Endothelial cell of umbilical vein (primary cell): ENCODE measurements around the gene FAM210A. TPM values are rescaled to one million over a fixed set of nuclear protein-coding genes. Genes with fewer than 3 reads are reported as not detected.

Source experiments
- BruUV-seq: library from RNA; stranded (reverse); fragments of 400-500 nt; replicated peaks from 2 replicates; lab custom pipeline; 2021; lab: Mats Ljungman, UMichigan
- CTCF ChIA-PET: fragments of 300-600, 350-600 bp; sonication (Branson Sonifier 250); formaldehyde crosslinking; loops from one replicate; lab custom pipeline; 2021; ENCODE audit warnings: antibody characterized with exemption, inconsistent platforms; lab: Charles Lee
- POLR2A ChIA-PET: fragments of 300-600, 350-600 bp; sonication (Branson Sonifier 250); formaldehyde crosslinking; loops from one replicate; lab custom pipeline; 2021; ENCODE audit warnings: antibody characterized with exemption, inconsistent platforms; lab: Charles Lee
- DNase-seq: peaks from one replicate; pipeline ENCODE4 v3.0.0-alpha.2; 2011; ENCODE audit warnings: low read depth, low spot score
- FAIRE-seq: peaks from 2 replicates; lab custom pipeline; 2011; peaks lifted over from hg19 to GRCh38; lab: Jason Lieb, UNC
- H2AFZ ChIP-seq: 2 replicates; pipeline ENCODE4 v1.6.0; 2012; ENCODE audit warnings: low read depth, low read length, control low read depth, inconsistent platforms
- H3K27ac ChIP-seq: 2 replicates; pipeline ENCODE4 v1.5.1; 2011; ENCODE audit warnings: low read depth, mild to moderate bottlenecking, control low read depth, low read length, moderate library complexity; ENCODE audit not compliant: insufficient read depth
- H3K27me3 ChIP-seq, 2 experiments: 2 replicates each; pipeline versions ENCODE4 v1.6.0 to v1.6.1; 2011; ENCODE audit warnings: low read length in 2 of 2, mixed read lengths in 1 of 2; ENCODE audit not compliant: control insufficient read depth in 2 of 2, insufficient read depth in 2 of 2
- H3K36me3 ChIP-seq, 2 experiments: 2 replicates in 1 of 2; 3 replicates in 1 of 2; pipeline ENCODE4 v1.5.1; 2011; ENCODE audit warnings: low read length in 2 of 2, mild to moderate bottlenecking in 1 of 2, moderate library complexity in 1 of 2; ENCODE audit not compliant: control insufficient read depth in 2 of 2, insufficient read depth in 2 of 2; ENCODE audit errors: extremely low read depth in 1 of 2
- H3K4me1 ChIP-seq: 3 replicates; pipeline ENCODE4 v1.5.1; 2011; ENCODE audit warnings: mild to moderate bottlenecking, low read length; ENCODE audit not compliant: control insufficient read depth, insufficient read depth; ENCODE audit errors: extremely low read depth
- H3K4me2 ChIP-seq: 2 replicates; pipeline ENCODE4 v1.6.1; 2011; ENCODE audit warnings: low read length, control low read depth, mixed read lengths; ENCODE audit not compliant: insufficient read depth
- H3K4me3 ChIP-seq, 3 experiments: fragments of 200-600 bp in 1 of 3; sonication (generic), shearing (Covaris generic) in 1 of 3; replicated peaks in 1 of 3; 2 replicates each; pipeline ENCODE4 v1.5.1; 2011 to 2016; ENCODE audit warnings: control low read depth in 3 of 3, low read length in 3 of 3, mild to moderate bottlenecking in 2 of 3, inconsistent platforms in 1 of 3, low read depth in 1 of 3, moderate library complexity in 1 of 3; ENCODE audit not compliant: insufficient read depth in 1 of 3
- H3K79me2 ChIP-seq: 2 replicates; pipeline ENCODE4 v1.6.0; 2012; ENCODE audit warnings: low read length, inconsistent platforms; ENCODE audit not compliant: control insufficient read depth, insufficient read depth
- H3K9ac ChIP-seq: replicated peaks from 2 replicates; pipeline ENCODE3; 2011; ENCODE audit warnings: low read length, control low read depth; ENCODE audit not compliant: insufficient read depth; ENCODE audit errors: extremely low read depth
- H3K9me1 ChIP-seq: replicated peaks from 3 replicates; pipeline ENCODE4 v1.6.0; 2011; ENCODE audit warnings: mild to moderate bottlenecking, low read length; ENCODE audit not compliant: control insufficient read depth, insufficient read depth; ENCODE audit errors: extremely low read depth
- H3K9me3 ChIP-seq: replicated peaks from 2 replicates; pipeline ENCODE4 v1.5.1; 2012; ENCODE audit warnings: low read length, inconsistent platforms; ENCODE audit not compliant: control insufficient read depth, insufficient read depth
- H4K20me1 ChIP-seq: replicated peaks from 2 replicates; pipeline ENCODE3; 2011; ENCODE audit warnings: mild to moderate bottlenecking, low read length; ENCODE audit not compliant: control insufficient read depth, insufficient read depth; ENCODE audit errors: extremely low read depth
- CTCF ChIP-seq, 2 donors: IDR thresholded peaks; 1 replicate in 1 of 2; 2 replicates in 1 of 2; pipeline ENCODE4 v1.5.1; 2011; ENCODE audit warnings: low read length in 2 of 2, mild to moderate bottlenecking in 2 of 2, moderate library complexity in 2 of 2, control low read depth in 1 of 2, inconsistent platforms in 1 of 2, low read depth in 1 of 2; ENCODE audit not compliant: insufficient read depth in 1 of 2; ENCODE audit errors: extremely low read depth in 1 of 2
- EZH2 ChIP-seq: IDR thresholded peaks from 2 replicates; pipeline ENCODE4 v1.6.1; 2012; ENCODE audit warnings: borderline replicate concordance, low read depth, mild to moderate bottlenecking, moderate library complexity, low read length, inconsistent platforms; ENCODE audit not compliant: severe bottlenecking
- FOS ChIP-seq: IDR thresholded peaks from 2 replicates; pipeline ENCODE4 v1.6.1; 2011; ENCODE audit warnings: mild to moderate bottlenecking, low read length, moderate library complexity, borderline replicate concordance; ENCODE audit not compliant: insufficient read depth
- GATA2 ChIP-seq: IDR thresholded peaks from 2 replicates; pipeline ENCODE4 v1.7.0; 2011; ENCODE audit warnings: low read depth, mild to moderate bottlenecking, moderate library complexity, mixed read lengths, low read length; ENCODE audit not compliant: insufficient read length, insufficient read depth
- JUN ChIP-seq: IDR thresholded peaks from 2 replicates; pipeline ENCODE4 v1.6.1; 2011; ENCODE audit warnings: borderline replicate concordance, low read depth; ENCODE audit not compliant: insufficient read length, insufficient read depth
- MAX ChIP-seq: IDR thresholded peaks from 2 replicates; pipeline ENCODE4 v1.6.1; 2011; ENCODE audit not compliant: insufficient read depth, insufficient read length
- MYC ChIP-seq: IDR thresholded peaks from one replicate; pipeline ENCODE4 v1.6.1; 2011; ENCODE audit warnings: mild to moderate bottlenecking, low read depth, low read length
- POLR2A ChIP-seq: IDR thresholded peaks from 2 replicates; pipeline ENCODE4 v1.6.1; 2012; ENCODE audit warnings: low read depth, mild to moderate bottlenecking, control low read depth, low read length
- POLR2AphosphoS5 ChIP-seq: IDR thresholded peaks from 2 replicates; pipeline ENCODE4 v1.6.1; 2012; ENCODE audit warnings: low read depth, mild to moderate bottlenecking, control low read depth, low read length, moderate library complexity; ENCODE audit not compliant: insufficient read depth
- dilution Hi-C: fragments of 300-500 bp; cut with MboI; formaldehyde crosslinking; loops from one replicate; pipeline ENCODE4 v1.15.0; 2019; ENCODE audit warnings: low sequenced_read_pairs; ENCODE audit not compliant: extremely low pct_ligation_motif_present
- intact Hi-C: fragments of 100-400 bp; cut with micrococcal nuclease; formaldehyde crosslinking; loops from one replicate; pipeline ENCODE4 v1.10.0; 2022
- polyA plus RNA-seq, 4 experiments: library from polyadenylated mRNA; depleted of rRNA in 3 of 4; stranded (reverse) in 3 of 4; unstranded in 1 of 4; fragments of >200 nt; gene quantifications; 2 replicates each; pipeline versions ENCODE4 v1.2.1 to v1.2.3, GENCODE V29; 2011 to 2012; ENCODE audit warnings: missing spikeins in 1 of 4
- total RNA-seq: library from RNA; stranded (reverse); gene quantifications from 2 replicates; pipeline ENCODE4 v1.2.3, GENCODE V29; 2021

Gene FAM210A
- total and polyA plus RNA-seq, 2 donors (not counting 3 experiments of a cell fraction or from before 2014, with no cell fraction given), result 7.1 to 17.3 TPM

GRCh38 chr18:13756671-13757070, 30.3 kb upstream of the FAM210A start:
- BruUV-seq, result no TSS peak
- Histone ChIP-seq H3K4me2 (no peak overlapping the region), H3K36me3 (peaks cover 6 to 7% of the 10 kb centered on the region in 2 experiments), H4K20me1 (no peaks in the 10 kb centered on the region), H3K9me3 (no peaks in the 10 kb centered on the region), H3K4me1 (no peaks in the 10 kb centered on the region), H3K9ac (no peak overlapping the region), H3K79me2 (no peaks in the 10 kb centered on the region), H3K27ac (no peak overlapping the region), H3K9me1 (no peaks in the 10 kb centered on the region), H2AFZ (no peak overlapping the region), H3K4me3 (no peak overlapping the region), H3K27me3 (no peaks in the 10 kb centered on the region)
- intact Hi-C loops, result no loop called here
- DNase-seq, result no peak
- ChIA-PET POLR2A (no interaction called here), CTCF (no interaction called here)
- dilution Hi-C loops, result no loop called here
- no peak for FAIRE-seq
- no peak for TF ChIP-seq EZH2
- no peak for TF ChIP-seq GATA2
- no peak for TF ChIP-seq POLR2A
- no peak for TF ChIP-seq JUN
- no peak for TF ChIP-seq POLR2AphosphoS5
- no peak for TF ChIP-seq FOS
- TF ChIP-seq CTCF (IDR thresholded peaks at IDR 0.05; ENCODE audit: extremely low read depth in 1 of 2, insufficient read depth in 1 of 2, low read depth in 1 of 2, low read length in 2 of 2), result no peak

DNA sequence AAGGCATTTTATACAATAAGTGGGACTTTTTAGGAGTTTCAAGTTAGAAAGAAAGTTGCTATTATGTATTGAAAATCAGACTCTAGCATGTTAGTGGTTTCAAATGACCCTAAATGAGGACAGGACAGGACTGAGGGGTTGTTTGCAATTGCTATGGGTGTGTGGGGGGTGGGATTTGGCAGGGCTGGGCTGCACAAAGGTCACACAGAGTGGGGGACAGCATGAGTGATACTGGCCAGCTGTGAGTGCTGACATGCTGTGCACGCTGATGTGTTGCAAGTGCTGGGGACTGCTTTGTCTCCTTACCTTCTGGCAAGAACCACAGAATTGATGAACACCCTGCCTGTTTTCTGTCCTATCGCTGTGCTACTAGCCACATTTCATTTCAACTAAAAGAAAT, 29.9 kb upstream of the FAM210A start:
- H3K9me3 ChIP-seq, result no peaks in the 10 kb centered on the region
- H3K79me2 ChIP-seq, result no peaks in the 10 kb centered on the region
- no peaks in the 10 kb centered on the region for H3K4me1 ChIP-seq
- dilution Hi-C loops (no loop called here), intact Hi-C loops (no loop called here)
- no peak overlapping the region for H3K9ac ChIP-seq
- TF ChIP-seq GATA2 (no peak), JUN (no peak), EZH2 (no peak), CTCF (IDR thresholded peaks at IDR 0.05; ENCODE audit: extremely low read depth in 1 of 2, insufficient read depth in 1 of 2, low read depth in 1 of 2, low read length in 2 of 2) (no peak), MAX (no peak), MYC (no peak), POLR2A (no peak), POLR2AphosphoS5 (no peak), FOS (no peak)
- H3K36me3 ChIP-seq, result peaks cover 4 to 7% of the 10 kb centered on the region in 2 experiments
- FAIRE-seq (no peak), DNase-seq (no peak)
- H3K4me3 ChIP-seq, result no peak overlapping the region
- ChIA-PET CTCF (no interaction called here), POLR2A (no interaction called here)
- no peak overlapping the region for H3K4me2 ChIP-seq
- H3K9me1 ChIP-seq, result no peaks in the 10 kb centered on the region
- no peak overlapping the region for H2AFZ ChIP-seq
- no peak overlapping the region for H3K27ac ChIP-seq
- H4K20me1 ChIP-seq, result no peaks in the 10 kb centered on the region
- H3K27me3 ChIP-seq, result no peaks in the 10 kb centered on the region
- BruUV-seq, result no TSS peak
